H1 (cell line): ENCODE data around the gene ZNF77. TPM values are rescaled to one million over a fixed set of nuclear protein-coding genes. Genes with fewer than 3 reads are reported as not detected.

Source experiments
- CTCF ChIA-PET: fragments of 300-600 bp; sonication (Branson Sonifier 250); formaldehyde crosslinking; loops from one replicate; lab custom pipeline; 2021; ENCODE audit not compliant: partially characterized antibody; lab: Charles Lee
- POLR2A ChIA-PET: fragments of 300-600 bp; sonication (Branson Sonifier 250); formaldehyde crosslinking; loops from one replicate; lab custom pipeline; 2021; ENCODE audit warnings: inconsistent platforms; ENCODE audit not compliant: partially characterized antibody; lab: Charles Lee
- DNase-seq, 2 experiments: peaks; one replicate each; pipeline versions ENCODE4 v3.0.0 to v3.0.0-alpha.2; 2010 to 2022; ENCODE audit warnings: low spot score in 2 of 2, low read depth in 1 of 2, mixed read lengths in 1 of 2
- FAIRE-seq: peaks from 2 replicates; lab custom pipeline; 2011; peaks lifted over from hg19 to GRCh38; lab: Jason Lieb, UNC
- H2AFZ ChIP-seq: 2 replicates; pipeline ENCODE4 v1.8.1; 2012; ENCODE audit warnings: low read length, inconsistent platforms
- H2AK5ac ChIP-seq: 2 replicates; pipeline ENCODE4 v1.6.1; 2013; ENCODE audit warnings: low read depth, low read length
- H2BK120ac ChIP-seq: replicated peaks from 2 replicates; pipeline ENCODE3; 2013; ENCODE audit warnings: low read depth, low read length, inconsistent platforms
- H2BK12ac ChIP-seq: 2 replicates; pipeline ENCODE4 v1.6.1; 2013; ENCODE audit warnings: low read depth, low read length
- H2BK15ac ChIP-seq: 2 replicates; pipeline ENCODE4 v1.6.1; 2013; ENCODE audit warnings: low read length
- H2BK20ac ChIP-seq: 2 replicates; pipeline ENCODE4 v1.6.1; 2013; ENCODE audit warnings: low read length
- H2BK5ac ChIP-seq: 2 replicates; pipeline ENCODE4 v1.6.1; 2013; ENCODE audit warnings: low read depth, low read length
- H3K14ac ChIP-seq: 2 replicates; pipeline ENCODE4 v1.6.1; 2013; ENCODE audit warnings: inconsistent platforms; ENCODE audit not compliant: insufficient read length
- H3K18ac ChIP-seq: 2 replicates; pipeline ENCODE4 v1.6.1; 2013; ENCODE audit warnings: low read length; ENCODE audit errors: extremely low read depth
- H3K23ac ChIP-seq: 2 replicates; pipeline ENCODE4 v1.6.1; 2013; ENCODE audit warnings: inconsistent platforms; ENCODE audit not compliant: insufficient read length
- H3K23me2 ChIP-seq: 2 replicates; pipeline ENCODE4 v1.6.1; 2013; ENCODE audit warnings: low read depth, low read length
- H3K27ac ChIP-seq: 2 replicates; pipeline ENCODE4 v1.6.1; 2011; ENCODE audit warnings: low read depth, low read length, inconsistent platforms
- H3K27me3 ChIP-seq, 4 experiments: replicated peaks in 1 of 4; 1 replicate in 1 of 4; 2 replicates in 3 of 4; pipeline versions ENCODE4 v1.6.1 to v1.8.1; 2011 to 2013; ENCODE audit warnings: low read length in 3 of 4, mild to moderate bottlenecking in 3 of 4, inconsistent platforms in 2 of 4, mixed read lengths in 2 of 4, moderate library complexity in 1 of 4; ENCODE audit not compliant: control insufficient read depth in 3 of 4, insufficient read depth in 3 of 4; ENCODE audit errors: extremely low read depth in 1 of 4
- H3K36me3 ChIP-seq, 4 experiments: 2 replicates each; pipeline versions ENCODE4 v1.6.1 to v1.8.1; 2011 to 2013; ENCODE audit warnings: mild to moderate bottlenecking in 4 of 4, low read length in 3 of 4, moderate library complexity in 2 of 4, control low read depth in 1 of 4, inconsistent platforms in 1 of 4; ENCODE audit not compliant: insufficient read depth in 4 of 4, control insufficient read depth in 2 of 4
- H3K4ac ChIP-seq: replicated peaks from 2 replicates; pipeline ENCODE3; 2013; ENCODE audit warnings: low read length, low read depth, mixed read lengths, inconsistent platforms; ENCODE audit not compliant: insufficient read length
- H3K4me1 ChIP-seq, 4 experiments: replicated peaks in 1 of 4; 1 replicate in 1 of 4; 2 replicates in 3 of 4; pipeline versions ENCODE4 v1.6.1 to v1.8.1; 2011 to 2013; ENCODE audit warnings: low read length in 3 of 4, inconsistent platforms in 2 of 4, mixed read lengths in 1 of 4; ENCODE audit not compliant: insufficient read depth in 4 of 4, control insufficient read depth in 3 of 4
- H3K4me2 ChIP-seq, 2 experiments: 2 replicates each; pipeline versions ENCODE4 v1.6.1 to v1.8.1; 2011 to 2013; ENCODE audit warnings: low read depth in 2 of 2, low read length in 2 of 2, control low read depth in 1 of 2, inconsistent platforms in 1 of 2, mild to moderate bottlenecking in 1 of 2; ENCODE audit not compliant: insufficient read depth in 1 of 2
- H3K4me3 ChIP-seq, 4 experiments: fragments of 200-600, 300-600 bp in 1 of 4; sonication (generic), shearing (Covaris generic), sonication (Bioruptor Twin) in 1 of 4; 2 replicates each; pipeline versions ENCODE4 v1.5.1 to v1.8.1; 2011 to 2016; ENCODE audit warnings: low read length in 4 of 4, low read depth in 3 of 4, control low read depth in 2 of 4, inconsistent platforms in 2 of 4, mild to moderate bottlenecking in 2 of 4, mixed read lengths in 1 of 4, moderate library complexity in 1 of 4; ENCODE audit not compliant: insufficient read depth in 2 of 4; ENCODE audit errors: extremely low read depth in 1 of 4
- H3K56ac ChIP-seq: replicated peaks from 2 replicates; pipeline ENCODE3; 2013; ENCODE audit warnings: low read depth, mild to moderate bottlenecking, mixed read lengths, low read length, inconsistent platforms; ENCODE audit not compliant: insufficient read length
- H3K79me1 ChIP-seq: 2 replicates; pipeline ENCODE4 v1.6.1; 2013; ENCODE audit warnings: low read depth, low read length, control low read depth
- H3K79me2 ChIP-seq, 2 experiments: 2 replicates each; pipeline versions ENCODE4 v1.6.1 to v1.8.1; 2012 to 2013; ENCODE audit warnings: low read length in 2 of 2, mild to moderate bottlenecking in 2 of 2, inconsistent platforms in 1 of 2; ENCODE audit not compliant: insufficient read depth in 2 of 2, control insufficient read depth in 1 of 2
- H3K9ac ChIP-seq, 4 experiments: replicated peaks in 1 of 4; 1 replicate in 1 of 4; 2 replicates in 3 of 4; pipeline versions ENCODE4 v1.6.1 to v1.8.1; 2011 to 2013; ENCODE audit warnings: low read depth in 3 of 4, low read length in 3 of 4, control low read depth in 2 of 4, mild to moderate bottlenecking in 2 of 4, moderate library complexity in 2 of 4, inconsistent platforms in 1 of 4; ENCODE audit errors: extremely low read depth in 1 of 4
- H3K9me3 ChIP-seq, 2 experiments: 2 replicates each; pipeline versions ENCODE4 v1.6.1 to v1.8.1; 2012 to 2013; ENCODE audit warnings: mild to moderate bottlenecking in 2 of 2, moderate library complexity in 2 of 2, control low read depth in 1 of 2, inconsistent platforms in 1 of 2, low read depth in 1 of 2, low read length in 1 of 2, mixed read lengths in 1 of 2; ENCODE audit not compliant: insufficient read depth in 2 of 2
- H4K20me1 ChIP-seq, 2 experiments: replicated peaks in 1 of 2; 2 replicates each; pipeline versions ENCODE3 to v1.8.1; 2011 to 2013; ENCODE audit warnings: inconsistent platforms in 2 of 2, low read length in 2 of 2, mild to moderate bottlenecking in 1 of 2; ENCODE audit not compliant: insufficient read depth in 2 of 2, control insufficient read depth in 1 of 2
- H4K5ac ChIP-seq: 2 replicates; pipeline ENCODE4 v1.6.1; 2013; ENCODE audit warnings: low read length, low read depth, mixed read lengths, inconsistent platforms; ENCODE audit not compliant: insufficient read length
- H4K8ac ChIP-seq: 2 replicates; pipeline ENCODE4 v1.8.0; 2013; ENCODE audit warnings: mild to moderate bottlenecking, moderate library complexity, low read length, inconsistent platforms; ENCODE audit not compliant: insufficient read depth; ENCODE audit errors: extremely low read depth
- H4K91ac ChIP-seq: replicated peaks from 2 replicates; pipeline ENCODE3; 2013; ENCODE audit warnings: low read length, mixed read lengths, inconsistent platforms; ENCODE audit not compliant: insufficient read length
- ASH2L ChIP-seq: fragments of 200-600, 300-600 bp; sonication (generic); IDR thresholded peaks from one replicate; pipeline ENCODE4 v1.7.1; 2017; ENCODE audit warnings: low read length
- CREB1 ChIP-seq: IDR thresholded peaks from 2 replicates; pipeline ENCODE4 v1.6.1; 2012; ENCODE audit warnings: inconsistent platforms
- E2F6 ChIP-seq: IDR thresholded peaks from 2 replicates; pipeline ENCODE4 v1.6.1; 2012; ENCODE audit warnings: inconsistent platforms
- HDAC6 ChIP-seq: IDR thresholded peaks from one replicate; pipeline ENCODE4 v1.7.1; 2012; ENCODE audit warnings: low read depth, mild to moderate bottlenecking, inconsistent platforms, low read length, moderate library complexity
- KDM4A ChIP-seq: IDR thresholded peaks from one replicate; pipeline ENCODE4 v1.7.1; 2012; ENCODE audit warnings: low read depth, mild to moderate bottlenecking, moderate library complexity, low read length, inconsistent platforms; ENCODE audit not compliant: severe bottlenecking
- PHF8 ChIP-seq: fragments of 200-600 bp; sonication (generic); conservative IDR thresholded peaks from 2 replicates; pipeline ENCODE4 v1.7.1; 2012; ENCODE audit warnings: low read depth, mild to moderate bottlenecking, inconsistent platforms, low read length, moderate library complexity
- RNF2 ChIP-seq: fragments of 200-900, 300-1000 bp; sonication (generic); IDR thresholded peaks from 2 replicates; pipeline ENCODE4 v1.7.1; 2016; ENCODE audit warnings: borderline replicate concordance, low read depth, mild to moderate bottlenecking, antibody characterized with exemption, low read length; ENCODE audit not compliant: poor library complexity, severe bottlenecking; ENCODE audit errors: missing control alignments
- SP2 ChIP-seq: IDR thresholded peaks from 2 replicates; pipeline ENCODE4 v1.6.1; 2012; ENCODE audit warnings: mild to moderate bottlenecking, low read length, inconsistent platforms
- SUZ12 ChIP-seq: fragments of 200-600 bp; sonication (generic); IDR thresholded peaks from 2 replicates; pipeline ENCODE4 v1.6.1; 2012; ENCODE audit warnings: mild to moderate bottlenecking, inconsistent platforms, low read length, moderate library complexity, mixed read lengths
- WGBS, 2 experiments: shearing (Covaris generic) in 1 of 2; methylation state at CpG; one replicate each; pipeline versions ENCODE4 v1.1.6 to v1.1.7; 2013 to 2015; ENCODE audit warnings: low lambda C conversion rate in 2 of 2, mixed read lengths in 2 of 2, inconsistent platforms in 1 of 2, low coverage in 1 of 2, missing lambda C conversion rate in 1 of 2; ENCODE audit not compliant: insufficient replicate concordance in 2 of 2, insufficient coverage in 1 of 2, insufficient read length in 1 of 2; ENCODE audit errors: extremely low coverage in 1 of 2, missing lambda C conversion rate in 1 of 2; 5-methylcytosine and 5-hydroxymethylcytosine counted together
- polyA plus RNA-seq, 7 experiments: library from polyadenylated mRNA; depleted of rRNA in 3 of 7; stranded (reverse) in 5 of 7; unstranded in 2 of 7; fragments of >200 nt in 5 of 7; fragments of 200-250 nt in 2 of 7; gene quantifications; 1 replicate in 5 of 7; 2 replicates in 1 of 7; 4 replicates in 1 of 7; pipeline versions ENCODE4 v1.2.1 to v1.2.3, GENCODE V29; 2011 to 2013; ENCODE audit warnings: missing spikeins in 2 of 7, mixed read lengths in 2 of 7
- total RNA-seq: library from RNA; stranded (reverse); fragmentation: NEBNext Ultra II Directional; extraction: Animal tissue kit (Norgen Biotek cat#: 25700); gene quantifications from 2 replicates; pipeline ENCODE4 v1.2.1, GENCODE V29; 2021

The ZNF77 gene
- total and polyA plus RNA-seq, 2 of the 8 experiments (the other 6 are each of a cell fraction or from before 2014, with no cell fraction given): 2.9 to 4.7 TPM

GRCh38 chr19:2900296-2901252, 44.2 kb downstream of the ZNF77 start, which contains the start of gene ZNF57:
Gene ZNF57 (plus strand): TSS chr19:2900928. CDS start chr19:2901046, 118 bp downstream.
- peaks cover 5% of the 10 kb centered on the region; the same call in 1 of the 2 replicates for H3K23me2 ChIP-seq
- H2BK5ac ChIP-seq: peak within 1 kb of the TSS; percentile 94; the same call in 1 of the 2 replicates
- no peak within 1 kb of the TSS for H2BK15ac ChIP-seq
- H3K27ac ChIP-seq: peak within 1 kb of the TSS; percentile 90
- peaks cover 0 to 32% of the 10 kb centered on the region in 2 experiments; a peak in 3 of 4 replicates for H3K79me2 ChIP-seq
- H3K56ac ChIP-seq: no peak within 1 kb of the TSS
- peak within 1 kb of the TSS; percentile 73 to 99 (median 85) for H3K4me3 ChIP-seq
- DNase-seq: peak; percentile 94 to 96
- H4K20me1 ChIP-seq: peaks cover 0 to 5% of the 10 kb centered on the region in 2 experiments
- peak within 1 kb of the TSS; percentile 98 for H4K8ac ChIP-seq
- H2BK20ac ChIP-seq: no peak within 1 kb of the TSS
- CTCF ChIA-PET: interaction anchor here (0.7 to 1.6 kb wide), 4 partner anchors 13 to 51 kb away, joined by 3 to 6 read pairs (median 4); no protein-coding TSS in a partner anchor
- H3K27me3 ChIP-seq: no peaks in the 10 kb centered on the region
- H3K79me1 ChIP-seq: peaks cover 7% of the 10 kb centered on the region; the same call in 1 of the 2 replicates
- peak within 1 kb of the TSS; percentile 28; the same call in 1 of the 2 replicates for H2AFZ ChIP-seq
- H4K5ac ChIP-seq: peak within 1 kb of the TSS; percentile 97
- peaks cover 0 to 5% (median 3%) of the 10 kb centered on the region in 4 experiments; a peak in 3 of 7 replicates for H3K4me1 ChIP-seq
- H3K18ac ChIP-seq: peak within 1 kb of the TSS; percentile 98
- WGBS, 2 experiments: 2% methylated on average over 67 of the region's 100 CpGs; no CpG with 5 or more reads in 1 of the 2 experiments
- no peak within 1 kb of the TSS for H3K23ac ChIP-seq
- peaks cover 9 to 10% of the 10 kb centered on the region in 2 experiments for H3K9me3 ChIP-seq
- POLR2A ChIA-PET: interaction anchor here (0.9 to 1.2 kb wide), 2 partner anchors 10 to 55 kb away, joined by 3 to 5 read pairs; no protein-coding TSS in a partner anchor
- no peak for FAIRE-seq
- no peak within 1 kb of the TSS for H2AK5ac ChIP-seq
- peak within 1 kb of the TSS; percentile 68 to 91 (median 84) for H3K9ac ChIP-seq
- no peak within 1 kb of the TSS for H4K91ac ChIP-seq
- H2BK120ac ChIP-seq: no peak within 1 kb of the TSS
- H3K4ac ChIP-seq: peak within 1 kb of the TSS; percentile 53
- no peak within 1 kb of the TSS for H3K14ac ChIP-seq
- no peak within 1 kb of the TSS for H2BK12ac ChIP-seq
- H3K4me2 ChIP-seq: peak within 1 kb of the TSS; percentile 66 to 75
- no peaks in the 10 kb centered on the region for H3K36me3 ChIP-seq
- TF ChIP-seq HDAC6 (no peak), E2F6 (peak; percentile 57; the same call in 1 of the 2 replicates), ASH2L (peak; percentile 54), PHF8 (peak; percentile 79), SUZ12 (peak; percentile 31; the same call in 1 of the 2 replicates), SP2 (no peak), KDM4A (peak; percentile 96), CREB1 (peak; percentile 42; the same call in 1 of the 2 replicates), RNF2 (no peak)
